ENCODE results near the gene RBM22. TPM values are rescaled to one million over a fixed set of nuclear protein-coding genes. Genes with fewer than 3 reads are reported as not detected.
A peak's percentile ranks its signal among the peaks of the same experiment; 100 is the strongest.
"Not testable (repeated sequence)": the region's sequence is repeated elsewhere in the genome, so short reads cannot be mapped to it uniquely, and the experiment has no call there.

RBM22 gene
- total and polyA plus RNA-seq, 2 of the 4 experiments (the other 2 are of a cell fraction) = 26.2 to 34.2 TPM

DNA sequence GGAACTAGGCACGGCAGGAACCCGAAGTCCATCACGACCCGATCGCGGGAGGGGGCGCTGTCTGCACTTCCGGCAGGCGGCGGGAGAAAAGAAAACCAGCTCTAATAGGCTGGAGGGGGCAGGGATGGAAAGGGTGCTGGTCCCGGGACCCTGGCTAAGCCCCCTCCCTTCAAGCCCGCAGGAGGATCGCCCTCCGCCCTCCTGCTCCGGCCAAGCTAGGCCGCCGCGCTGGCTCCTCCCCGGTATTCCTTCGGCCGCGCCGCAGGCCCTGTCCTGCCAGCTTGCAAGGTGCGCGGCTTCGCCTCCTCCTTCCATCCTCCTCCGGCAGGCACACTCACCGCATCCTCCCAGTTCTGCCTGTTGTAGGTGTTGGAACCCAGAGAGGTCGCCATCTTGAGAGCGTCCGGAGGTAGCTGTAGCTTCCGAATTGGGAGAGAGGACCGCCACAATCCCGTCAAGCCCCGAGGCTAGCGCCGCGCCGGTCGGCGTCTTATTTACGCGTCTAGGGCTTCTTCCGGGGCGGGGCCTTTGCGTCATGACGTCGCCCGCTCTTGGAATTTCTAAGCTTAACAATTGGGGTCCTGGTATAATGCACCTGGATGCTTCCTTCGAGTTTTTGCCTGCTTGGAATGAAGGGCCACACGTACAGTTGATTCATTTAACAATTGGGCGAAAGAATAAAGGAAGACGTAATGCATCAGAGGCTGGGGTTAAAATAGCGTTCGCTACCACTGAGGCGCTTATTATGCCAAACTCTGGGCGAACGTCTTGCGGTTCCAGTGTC, at the start of gene RBM22 (continued):
- TF ChIP-seq MXI1 (IDR thresholded peaks at IDR 0.05; ENCODE audit: borderline replicate concordance, low read depth, low read length) (peak; percentile 45; the same call in 1 of the 2 replicates), CHD1 (IDR thresholded peaks at IDR 0.05; ENCODE audit: low read depth, low read length) (0 out of 2 replicates have a peak, but pooled peaks have one; percentile 84), RAD21 (IDR thresholded peaks at IDR 0.05; ENCODE audit: low read length) (peak; percentile 10; the same call in 1 of the 2 replicates), SMC3 (IDR thresholded peaks at IDR 0.05; ENCODE audit: low read depth, low read length) (0 out of 2 replicates have a peak, but pooled peaks have one; percentile 14), RCOR1 (IDR thresholded peaks at IDR 0.05; ENCODE audit: insufficient replicate concordance, low read length) (no peak)

DNA sequence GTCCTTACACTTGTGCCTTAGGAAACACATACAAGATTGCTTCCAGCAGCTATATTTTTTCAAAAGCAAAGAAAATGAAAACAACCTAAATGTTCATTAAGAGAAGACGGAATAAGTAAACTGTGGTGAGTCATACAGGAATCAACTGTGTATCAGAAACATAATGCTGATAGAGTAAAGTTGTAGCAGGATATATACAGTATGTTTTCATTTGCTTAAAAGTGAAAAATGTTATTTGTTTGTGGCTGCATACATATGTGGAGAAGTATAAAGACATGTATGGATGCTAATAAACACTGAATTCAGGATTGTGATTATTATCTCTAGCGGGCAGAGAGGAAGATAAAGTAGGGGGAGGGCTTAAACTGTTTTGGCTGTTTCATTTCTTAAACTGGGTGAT, 49.6 kb upstream of the RBM22 start:
- intact Hi-C loops (cut with micrococcal nuclease) = no loop called here
- no peak overlapping the region for H3K18ac ChIP-seq (ENCODE audit: low read depth, low read length)
- peaks cover 16 to 27% of the 10 kb centered on the region in 2 experiments for H3K79me1 ChIP-seq (ENCODE audit: low read depth in 1 of 2, low read length in 2 of 2)
- no peak overlapping the region for H3K14ac ChIP-seq (replicated peaks; ENCODE audit: low read depth, low read length)
- no peak overlapping the region for H2AK5ac ChIP-seq (ENCODE audit: low read depth, low read length)
- peak; percentile 17 for DNase-seq
- no peak overlapping the region for H2AFZ ChIP-seq (replicated peaks; ENCODE audit: low read length, poor library complexity)
- in situ Hi-C loops (cut with MboI; ENCODE audit: low sequenced_read_pairs) = no loop called here
- no peak overlapping the region for H3K9ac ChIP-seq (ENCODE audit: low read depth, low read length)
- H3K9me3 ChIP-seq (ENCODE audit: control insufficient read depth, insufficient read depth, low read length) = no peaks in the 10 kb centered on the region
- no peak overlapping the region for H4K8ac ChIP-seq (ENCODE audit: low read depth in 2 of 2, low read length in 2 of 2)
- no peak overlapping the region for H2BK120ac ChIP-seq (ENCODE audit: low read depth, low read length)
- no CpG with 5 or more reads among the region's 2 CpGs for WGBS, 2 experiments (ENCODE audit: extremely low coverage in 2 of 2, insufficient read length in 1 of 2)
- no TSS peak for BruUV-seq (replicated peaks)
- peak overlapping the region; percentile 70 for H2BK5ac ChIP-seq (ENCODE audit: low read depth, low read length, poor library complexity, severe bottlenecking)
- H3K36me3 ChIP-seq (ENCODE audit: control insufficient read depth, insufficient read depth, low read length) = peaks cover 16% of the 10 kb centered on the region
- no peaks in the 10 kb centered on the region for H3K27me3 ChIP-seq (ENCODE audit: control insufficient read depth, insufficient read depth, low read length)
- peak overlapping the region; percentile 66 for H3K4me2 ChIP-seq (ENCODE audit: low read depth, low read length)
- no peak overlapping the region for H2AK9ac ChIP-seq (replicated peaks; ENCODE audit: low read depth, low read length, poor library complexity)
- no peak overlapping the region for H3K4me3 ChIP-seq (ENCODE audit: insufficient read depth, low read depth, low read length)
- no peak overlapping the region for H2BK15ac ChIP-seq (ENCODE audit: low read depth, low read length)
- TF ChIP-seq POLR2A (IDR thresholded peaks at IDR 0.05; ENCODE audit: low read depth, low read length) (no peak), FOS (IDR thresholded peaks at IDR 0.05; ENCODE audit: low read depth, low read length) (peak; percentile 48; the same call in 1 of the 2 replicates)
- dilution Hi-C loops (cut with HindIII; ENCODE audit: low sequenced_read_pairs, unreplicated experiment) = no loop called here
- H3K56ac ChIP-seq (ENCODE audit: extremely low read depth, insufficient read depth, low read length) = no peak overlapping the region
- POLR2A ChIA-PET (ENCODE audit: unreplicated experiment) = interaction anchor here (0.6 to 1.1 kb wide), 2 partner anchors 8 to 177 kb away, joined by 5 to 15 read pairs; partner anchors contain the start of gene DCTN4
- H4K5ac ChIP-seq (ENCODE audit: low read depth, low read length) = no peak overlapping the region
- no peak overlapping the region for H3K27ac ChIP-seq (ENCODE audit: insufficient read depth, low read length)
- H3K23ac ChIP-seq (ENCODE audit: low read depth, low read length) = no peak overlapping the region
- H4K20me1 ChIP-seq (ENCODE audit: insufficient read depth, low read length) = peaks cover 13% of the 10 kb centered on the region; the same call in 1 of the 2 replicates
- H2BK20ac ChIP-seq (ENCODE audit: low read depth, low read length) = no peak overlapping the region
- 0 out of 2 replicates have a peak, but pooled peaks cover 3% of the 10 kb centered on the region for H3K9me1 ChIP-seq (ENCODE audit: insufficient read depth, low read length)
- ATAC-seq (ENCODE audit: low read depth) = peak; percentile 77
- CTCF ChIA-PET = interaction anchor here (1.0 kb wide), 1 partner anchor 28 kb away, joined by 3 read pairs; the partner anchor contains the start of gene SMIM3
- H3K4ac ChIP-seq (ENCODE audit: low read depth, low read length) = no peak overlapping the region
- no peak overlapping the region for H4K91ac ChIP-seq (ENCODE audit: insufficient read depth, low read depth, low read length)
- no peaks in the 10 kb centered on the region; the same call in 1 of the 2 replicates for H3K4me1 ChIP-seq (ENCODE audit: control insufficient read depth, insufficient read depth, low read length)

DNA sequence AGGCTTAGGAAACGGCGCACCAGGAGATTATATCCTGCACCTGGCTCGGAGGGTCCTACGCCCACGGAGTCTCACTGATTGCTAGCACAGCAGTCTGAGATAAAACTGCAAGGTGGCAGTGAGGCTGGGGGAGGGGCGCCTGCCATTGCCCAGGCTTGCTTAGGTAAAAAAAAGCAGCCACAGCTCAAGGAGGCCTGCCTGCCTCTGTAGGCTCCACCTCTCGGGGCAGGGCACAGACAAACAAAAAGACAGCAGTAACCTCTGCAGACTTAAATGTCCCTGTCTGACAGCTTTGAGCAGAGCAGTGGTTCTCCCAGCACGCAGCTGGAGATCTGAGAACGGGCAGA, 42.3 kb upstream of the RBM22 start:
- in situ Hi-C loops (cut with MboI; ENCODE audit: low sequenced_read_pairs); H2BK20ac ChIP-seq (ENCODE audit: low read depth, low read length); H3K27ac ChIP-seq (ENCODE audit: insufficient read depth, low read length); H3K18ac ChIP-seq (ENCODE audit: low read depth, low read length); H3K4me1 ChIP-seq (ENCODE audit: control insufficient read depth, insufficient read depth, low read length); dilution Hi-C loops (cut with HindIII; ENCODE audit: low sequenced_read_pairs, unreplicated experiment); CTCF ChIA-PET; H3K9me3 ChIP-seq (ENCODE audit: control insufficient read depth, insufficient read depth, low read length); H4K20me1 ChIP-seq (ENCODE audit: insufficient read depth, low read length); H3K56ac ChIP-seq (ENCODE audit: extremely low read depth, insufficient read depth, low read length); H4K5ac ChIP-seq (ENCODE audit: low read depth, low read length); H4K8ac ChIP-seq (ENCODE audit: low read depth in 2 of 2, low read length in 2 of 2); H3K27me3 ChIP-seq (ENCODE audit: control insufficient read depth, insufficient read depth, low read length); intact Hi-C loops (cut with micrococcal nuclease); H3K14ac ChIP-seq (replicated peaks; ENCODE audit: low read depth, low read length); H3K23ac ChIP-seq (ENCODE audit: low read depth, low read length); H3K9ac ChIP-seq (ENCODE audit: low read depth, low read length); POLR2A ChIA-PET (ENCODE audit: unreplicated experiment); H3K36me3 ChIP-seq (ENCODE audit: control insufficient read depth, insufficient read depth, low read length); H3K4me3 ChIP-seq (ENCODE audit: insufficient read depth, low read depth, low read length); H4K91ac ChIP-seq (ENCODE audit: insufficient read depth, low read depth, low read length); H2BK120ac ChIP-seq (ENCODE audit: low read depth, low read length); BruUV-seq (replicated peaks); H2AK5ac ChIP-seq (ENCODE audit: low read depth, low read length); H3K4ac ChIP-seq (ENCODE audit: low read depth, low read length); H3K4me2 ChIP-seq (ENCODE audit: low read depth, low read length); ATAC-seq (ENCODE audit: low read depth); H2AK9ac ChIP-seq (replicated peaks; ENCODE audit: low read depth, low read length, poor library complexity); DNase-seq; H2BK5ac ChIP-seq (ENCODE audit: low read depth, low read length, poor library complexity, severe bottlenecking); H3K9me1 ChIP-seq (ENCODE audit: insufficient read depth, low read length); H2AFZ ChIP-seq (replicated peaks; ENCODE audit: low read length, poor library complexity); H2BK15ac ChIP-seq (ENCODE audit: low read depth, low read length): not testable (repeated sequence)
- peaks cover 0 to 12% of the 10 kb centered on the region in 2 experiments; a peak in 2 of 4 replicates for H3K79me1 ChIP-seq (ENCODE audit: low read depth in 1 of 2, low read length in 2 of 2)
- no CpG with 5 or more reads among the region's 9 CpGs for WGBS, 2 experiments (ENCODE audit: extremely low coverage in 2 of 2, insufficient read length in 1 of 2)

All from IMR-90 (cell line).